GM21528 (cell line): ENCODE measurements around the gene GCC2.
A peak's percentile ranks its signal among the peaks of the same experiment; 100 is the strongest.

Experiments
- ATAC-seq: cut with Tn5 transposase; IDR thresholded peaks from one replicate; pipeline ENCODE4 v1.9.1; 2021; ENCODE audit warnings: mild to moderate bottlenecking, moderate library complexity; ENCODE audit not compliant: unreplicated experiment, low FRiP score

GCC2 gene, protein sequence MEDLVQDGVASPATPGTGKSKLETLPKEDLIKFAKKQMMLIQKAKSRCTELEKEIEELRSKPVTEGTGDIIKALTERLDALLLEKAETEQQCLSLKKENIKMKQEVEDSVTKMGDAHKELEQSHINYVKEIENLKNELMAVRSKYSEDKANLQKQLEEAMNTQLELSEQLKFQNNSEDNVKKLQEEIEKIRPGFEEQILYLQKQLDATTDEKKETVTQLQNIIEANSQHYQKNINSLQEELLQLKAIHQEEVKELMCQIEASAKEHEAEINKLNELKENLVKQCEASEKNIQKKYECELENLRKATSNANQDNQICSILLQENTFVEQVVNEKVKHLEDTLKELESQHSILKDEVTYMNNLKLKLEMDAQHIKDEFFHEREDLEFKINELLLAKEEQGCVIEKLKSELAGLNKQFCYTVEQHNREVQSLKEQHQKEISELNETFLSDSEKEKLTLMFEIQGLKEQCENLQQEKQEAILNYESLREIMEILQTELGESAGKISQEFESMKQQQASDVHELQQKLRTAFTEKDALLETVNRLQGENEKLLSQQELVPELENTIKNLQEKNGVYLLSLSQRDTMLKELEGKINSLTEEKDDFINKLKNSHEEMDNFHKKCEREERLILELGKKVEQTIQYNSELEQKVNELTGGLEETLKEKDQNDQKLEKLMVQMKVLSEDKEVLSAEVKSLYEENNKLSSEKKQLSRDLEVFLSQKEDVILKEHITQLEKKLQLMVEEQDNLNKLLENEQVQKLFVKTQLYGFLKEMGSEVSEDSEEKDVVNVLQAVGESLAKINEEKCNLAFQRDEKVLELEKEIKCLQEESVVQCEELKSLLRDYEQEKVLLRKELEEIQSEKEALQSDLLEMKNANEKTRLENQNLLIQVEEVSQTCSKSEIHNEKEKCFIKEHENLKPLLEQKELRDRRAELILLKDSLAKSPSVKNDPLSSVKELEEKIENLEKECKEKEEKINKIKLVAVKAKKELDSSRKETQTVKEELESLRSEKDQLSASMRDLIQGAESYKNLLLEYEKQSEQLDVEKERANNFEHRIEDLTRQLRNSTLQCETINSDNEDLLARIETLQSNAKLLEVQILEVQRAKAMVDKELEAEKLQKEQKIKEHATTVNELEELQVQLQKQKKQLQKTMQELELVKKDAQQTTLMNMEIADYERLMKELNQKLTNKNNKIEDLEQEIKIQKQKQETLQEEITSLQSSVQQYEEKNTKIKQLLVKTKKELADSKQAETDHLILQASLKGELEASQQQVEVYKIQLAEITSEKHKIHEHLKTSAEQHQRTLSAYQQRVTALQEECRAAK (N-terminal part only)

GRCh38 chr2:108448678-108449409 is at the start of gene GCC2:
Gene GCC2 (plus strand): TSS chr2:108449206. CDS start chr2:108449275, 69 bp downstream.
- peak; percentile 99 for ATAC-seq

DNA sequence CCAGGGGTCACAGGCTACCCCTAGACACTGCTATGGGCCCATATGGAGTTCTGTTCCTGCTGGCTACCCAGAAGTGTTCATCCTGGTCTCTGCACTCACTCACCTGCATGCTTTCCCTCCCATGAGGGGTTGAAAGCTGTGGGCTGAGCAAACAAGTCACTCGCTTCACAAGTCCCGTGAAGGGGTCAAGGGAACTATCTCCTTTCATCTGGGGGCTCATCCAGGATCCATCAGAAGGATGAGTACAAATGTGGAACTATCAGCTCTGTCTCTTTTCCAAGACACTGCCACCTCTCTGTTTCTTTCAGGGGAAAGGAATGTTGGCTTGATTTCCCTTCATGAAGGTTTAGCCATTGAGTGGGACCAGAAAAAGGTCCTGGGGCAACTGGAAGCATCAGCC is 49.5 kb upstream of the GCC2 start:
- ATAC-seq = no peak

GRCh38 chr2:108401800-108402199 is 47.2 kb upstream of the GCC2 start:
- ATAC-seq = no peak

DNA sequence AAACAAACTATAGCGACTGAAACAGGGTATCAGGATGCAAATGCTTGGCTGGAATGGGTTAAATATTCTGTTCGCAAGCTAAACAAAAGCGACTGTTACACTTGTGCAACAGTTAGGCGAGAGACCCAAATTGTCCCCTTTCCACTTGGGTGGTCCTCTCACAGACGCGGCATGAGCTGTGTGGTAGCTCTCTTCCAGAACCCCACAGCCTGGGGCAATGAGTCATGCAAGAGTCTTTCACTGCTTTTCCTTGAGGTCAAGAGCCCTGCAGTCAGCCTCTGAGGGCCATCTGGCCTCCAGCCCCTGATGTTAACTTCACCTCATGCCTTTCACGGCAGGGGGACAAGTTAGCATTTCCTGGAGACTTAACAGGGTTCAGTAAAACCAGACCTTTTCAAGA is 45.5 kb upstream of the GCC2 start:
- ATAC-seq = no peak

DNA sequence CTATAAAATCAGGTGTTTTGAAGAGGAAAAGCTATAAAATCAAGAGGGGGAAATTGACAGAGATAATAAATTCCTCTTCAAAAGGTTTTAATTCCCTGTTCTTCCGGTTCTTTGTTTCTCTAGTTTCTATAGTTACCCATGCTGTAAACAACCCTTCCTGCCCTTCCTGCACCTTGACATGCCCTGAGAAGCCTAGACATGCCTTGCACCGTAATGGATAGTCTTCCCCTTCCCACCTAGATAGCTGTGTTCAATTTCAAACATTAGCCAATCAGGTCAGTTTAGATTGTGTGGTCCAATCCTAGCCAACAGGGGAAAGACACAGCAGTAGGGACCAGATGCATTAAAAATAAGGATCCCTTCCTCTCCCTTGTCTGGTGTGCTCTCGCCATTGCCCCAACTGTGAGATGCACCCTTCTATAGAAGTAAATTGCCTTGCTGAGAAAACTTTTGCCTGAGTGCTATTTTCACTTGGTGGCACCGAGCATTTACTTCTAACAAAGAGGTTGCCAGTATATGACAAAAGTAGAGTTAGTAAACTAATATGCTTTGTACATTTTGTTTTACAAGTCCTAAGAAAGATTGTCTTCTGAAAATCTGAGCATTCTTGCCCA is 44.1 kb upstream of the GCC2 start:
- ATAC-seq = no peak

DNA sequence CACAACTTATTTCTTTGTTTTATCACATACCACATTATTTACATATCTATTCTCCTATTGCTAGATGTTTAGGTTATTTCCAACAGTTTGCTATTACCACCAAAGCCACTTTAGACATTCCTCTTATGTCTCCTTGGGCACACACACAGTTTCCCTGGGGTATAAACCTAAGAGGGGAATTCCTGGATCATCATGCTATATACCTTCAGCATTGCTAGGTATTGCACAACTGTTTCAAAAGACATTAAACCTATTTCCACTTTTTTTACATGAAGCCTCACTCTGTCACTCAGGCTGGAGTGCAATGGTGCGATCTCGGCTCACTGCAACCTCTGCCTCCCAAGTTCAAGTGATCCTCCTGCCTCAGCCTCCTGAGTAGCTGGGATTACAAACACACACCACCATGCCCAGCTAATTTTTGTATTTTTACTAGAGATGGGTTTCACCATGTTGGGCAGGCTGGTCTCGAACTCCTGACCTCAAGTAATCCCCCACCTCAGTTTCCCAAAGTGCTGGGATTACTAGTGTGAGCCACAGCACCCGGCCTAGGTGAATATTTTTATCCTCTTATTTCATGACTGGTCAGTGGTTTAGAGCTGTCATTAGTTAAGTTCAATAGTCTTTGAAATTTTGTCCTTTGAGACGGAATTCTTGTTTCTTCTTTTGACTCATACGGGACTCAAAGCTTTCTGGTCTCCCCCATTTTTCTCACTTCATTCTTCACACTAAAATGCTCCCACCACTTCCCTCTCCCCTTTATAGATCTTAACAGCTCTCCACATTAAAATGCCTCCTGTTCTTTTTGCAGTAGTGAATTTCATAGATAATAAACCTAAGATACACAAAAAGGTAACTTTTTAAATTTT is 40.9 kb upstream of the GCC2 start:
- ATAC-seq = no peak

GRCh38 chr2:108409768-108410167 is 39.2 kb upstream of the GCC2 start:
- no peak for ATAC-seq

- no peak for ATAC-seq
Measured at GRCh38 chr2:108412995-108413710, 35.9 kb upstream of the GCC2 start.

DNA sequence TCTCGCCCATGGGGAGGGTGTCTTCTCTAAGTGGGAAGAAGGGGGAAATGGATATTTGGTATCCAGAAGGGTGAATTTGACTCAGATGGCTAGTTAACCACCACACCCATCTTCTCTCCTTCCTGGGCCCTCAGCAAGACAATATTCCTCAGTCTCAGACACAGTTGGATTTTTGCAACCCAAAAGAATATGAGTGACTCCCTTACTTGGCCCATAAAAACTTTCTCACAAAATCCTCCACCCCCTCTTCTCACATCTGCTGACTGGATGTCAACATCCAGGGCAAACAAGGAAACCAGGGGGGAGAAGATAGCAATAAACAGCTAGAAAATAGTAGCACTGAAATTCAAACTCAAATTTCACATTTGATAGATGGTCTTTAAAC is 35.3 kb upstream of the GCC2 start:
- ATAC-seq = no peak

- ATAC-seq = no peak
Measured at GRCh38 chr2:108414256-108414876, 34.6 kb upstream of the GCC2 start.

GRCh38 chr2:108414945-108415344 is 34.1 kb upstream of the GCC2 start:
- ATAC-seq = no peak

GRCh38 chr2:108417254-108417653 is 31.8 kb upstream of the GCC2 start:
- no peak for ATAC-seq

DNA sequence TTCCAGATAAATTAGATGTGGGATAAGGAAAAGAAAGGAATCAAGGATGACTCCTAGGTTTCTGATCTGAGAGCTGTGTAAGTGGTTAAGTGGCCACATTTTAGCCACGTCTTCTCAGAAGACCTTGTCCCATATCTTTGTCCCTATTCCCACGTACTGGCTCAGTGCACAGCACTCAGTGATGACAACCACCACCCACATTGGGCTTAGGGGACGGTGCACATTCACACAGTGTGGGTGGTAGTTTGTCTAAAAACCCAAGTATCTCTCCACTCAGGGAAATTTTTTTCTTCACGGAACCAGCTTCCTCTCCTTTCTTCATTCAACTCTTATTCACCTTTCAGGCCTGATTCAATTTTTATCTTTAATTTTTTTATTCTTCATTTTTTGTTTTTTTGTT is 30.6 kb upstream of the GCC2 start:
- no peak for ATAC-seq

- no peak for ATAC-seq
Measured at GRCh38 chr2:108423067-108423466, 25.9 kb upstream of the GCC2 start.

DNA sequence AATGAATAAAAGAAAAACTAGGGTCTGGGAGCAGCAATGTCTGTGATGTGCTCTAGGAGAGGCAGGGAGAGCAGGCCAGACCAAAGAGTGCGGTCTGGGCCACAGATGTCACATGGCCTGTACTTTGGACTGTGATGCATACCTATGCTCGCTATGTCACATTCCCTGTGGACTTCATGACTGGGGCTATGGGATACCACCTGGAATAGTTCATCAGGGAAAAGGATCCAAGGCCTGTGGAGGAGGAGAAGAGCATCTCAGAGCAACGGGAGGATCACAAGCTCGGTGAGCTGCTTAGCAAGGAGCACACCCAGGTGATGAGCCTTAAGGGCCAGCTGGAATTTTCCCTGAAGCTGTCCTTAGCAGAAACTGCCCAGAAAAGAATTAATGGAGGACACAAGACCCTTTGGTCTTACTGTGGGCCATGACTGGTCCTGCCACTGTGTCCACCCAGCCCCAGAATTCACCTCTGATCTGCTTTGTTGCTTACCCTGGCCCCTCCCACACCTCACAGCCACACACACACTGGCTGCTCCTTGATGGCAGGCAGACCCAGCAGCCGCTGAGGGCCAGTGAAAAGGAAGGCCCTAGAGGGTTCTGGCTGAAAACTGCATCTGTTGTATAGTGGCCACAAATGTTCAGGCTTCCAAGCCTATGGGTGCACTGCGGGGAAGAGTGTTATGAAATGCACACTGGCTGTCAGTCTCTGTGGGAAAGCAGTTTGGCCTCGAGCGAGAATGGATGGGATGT is 25.3 kb upstream of the GCC2 start:
- no peak for ATAC-seq

- ATAC-seq = no peak
Measured at GRCh38 chr2:108428286-108429009, 20.6 kb upstream of the GCC2 start.
